Fibroblast of lung (primary cell): ENCODE measurements around the gene RBFOX1. TPM values are rescaled to one million over a fixed set of nuclear protein-coding genes. Genes with fewer than 3 reads are reported as not detected.

Experiments
- DNase-seq, 2 donors: peaks; one replicate each; pipeline versions ENCODE4 v3.0.0 to v3.0.0-alpha.2; 2010; ENCODE audit warnings: low read depth in 2 of 2
- H2AFZ ChIP-seq: 2 replicates; pipeline ENCODE4 v1.5.1; 2012; ENCODE audit warnings: low read length, control low read depth, inconsistent platforms
- H3K27ac ChIP-seq: 2 replicates; pipeline ENCODE4 v1.5.1; 2011; ENCODE audit warnings: low read length, control low read depth; ENCODE audit not compliant: insufficient read depth
- H3K27me3 ChIP-seq: 2 replicates; pipeline ENCODE4 v1.5.1; 2011; ENCODE audit warnings: mild to moderate bottlenecking, low read length; ENCODE audit not compliant: control insufficient read depth, insufficient read depth
- H3K36me3 ChIP-seq: 2 replicates; pipeline ENCODE4 v1.5.1; 2011; ENCODE audit warnings: low read length; ENCODE audit not compliant: control insufficient read depth, insufficient read depth
- H3K4me1 ChIP-seq: 2 replicates; pipeline ENCODE4 v1.5.1; 2011; ENCODE audit warnings: low read length; ENCODE audit not compliant: control insufficient read depth, insufficient read depth; ENCODE audit errors: extremely low read depth
- H3K4me2 ChIP-seq: 2 replicates; pipeline ENCODE4 v1.5.1; 2011; ENCODE audit warnings: low read length, control low read depth; ENCODE audit not compliant: insufficient read depth; ENCODE audit errors: extremely low read depth
- H3K4me3 ChIP-seq, 4 experiments: fragments of 200-600 bp in 1 of 4; sonication (generic) in 1 of 4; replicated peaks in 1 of 4; 2 replicates each; pipeline ENCODE4 v1.5.1; 2011 to 2016; ENCODE audit warnings: low read length in 4 of 4, low read depth in 3 of 4, mild to moderate bottlenecking in 3 of 4, control low read depth in 2 of 4, inconsistent platforms in 1 of 4, mixed read lengths in 1 of 4; ENCODE audit not compliant: insufficient read depth in 1 of 4; ENCODE audit errors: control extremely low read depth in 1 of 4
- H3K79me2 ChIP-seq: 2 replicates; pipeline ENCODE4 v1.5.1; 2012; ENCODE audit warnings: mild to moderate bottlenecking, low read length, inconsistent platforms; ENCODE audit not compliant: control insufficient read depth, insufficient read depth
- H3K9ac ChIP-seq: 2 replicates; pipeline ENCODE4 v1.5.1; 2011; ENCODE audit warnings: mild to moderate bottlenecking, low read length, control low read depth; ENCODE audit not compliant: insufficient read depth
- H3K9me3 ChIP-seq: 2 replicates; pipeline ENCODE4 v1.5.1; 2012; ENCODE audit warnings: low read depth, low read length; ENCODE audit not compliant: control insufficient read depth, insufficient read depth
- H4K20me1 ChIP-seq: 2 replicates; pipeline ENCODE4 v1.5.1; 2011; ENCODE audit warnings: low read length; ENCODE audit not compliant: control insufficient read depth, insufficient read depth; ENCODE audit errors: extremely low read depth
- EZH2 ChIP-seq: IDR thresholded peaks from 2 replicates; pipeline ENCODE4 v1.5.1; 2012; ENCODE audit warnings: low read length, control low read depth, mild to moderate bottlenecking; ENCODE audit errors: missing control alignments
- polyA minus RNA-seq: library from RNA; depleted of rRNA, polyadenylated mRNA; stranded (reverse); fragments of >200 nt; gene quantifications from 2 replicates; pipeline ENCODE4 v1.2.3, GENCODE V29; 2011; ENCODE audit warnings: low replicate concordance
- polyA plus RNA-seq, 2 donors: library from polyadenylated mRNA; depleted of rRNA in 1 of 2; stranded (reverse) in 1 of 2; unstranded in 1 of 2; fragments of >200 nt; gene quantifications; 2 replicates each; pipeline ENCODE4 v1.2.1, GENCODE V29; 2011 to 2012; ENCODE audit warnings: missing spikeins in 1 of 2
- total RNA-seq: library from RNA; depleted of rRNA; stranded (reverse); fragments of >200 nt; gene quantifications from 2 replicates; pipeline ENCODE4 v1.2.1, GENCODE V29; 2014
- TF ChIP-seq, protein P1 (sequence below), 2 donors: IDR thresholded peaks in 1 of 2; conservative IDR thresholded peaks in 1 of 2; 1 replicate in 1 of 2; 2 replicates in 1 of 2; pipeline ENCODE4 v1.5.1; 2011 to 2012; ENCODE audit warnings: low read length in 2 of 2, control low read depth in 1 of 2, inconsistent platforms in 1 of 2, low read depth in 1 of 2, mild to moderate bottlenecking in 1 of 2

Gene RBFOX1
- total RNA-seq (not detected in 2 replicates), polyA plus RNA-seq (not detected in 2 replicates), polyA minus RNA-seq (not detected in 2 replicates)
- not detected in 2 replicates for polyA plus RNA-seq (2012)

DNA sequence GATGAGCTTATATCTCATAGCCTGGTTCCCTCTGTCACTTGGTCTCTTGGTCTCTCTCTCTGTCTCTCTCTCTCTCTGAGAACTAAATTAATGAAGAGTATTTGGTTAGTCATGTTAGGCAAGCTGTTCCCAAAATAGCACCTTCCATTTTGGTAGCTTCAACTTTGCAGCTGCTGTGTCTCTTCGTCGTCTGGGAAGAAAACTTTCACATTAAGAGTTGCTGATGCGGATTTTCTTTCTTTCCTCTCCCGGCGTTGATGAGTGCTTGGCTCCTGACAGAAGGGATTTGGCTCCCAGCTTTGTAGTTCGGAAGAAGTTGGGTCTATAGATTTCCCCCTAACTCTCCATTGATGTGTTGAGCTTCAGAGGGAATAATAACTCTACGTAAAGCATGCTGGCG is at the start of gene RBFOX1:
Gene RBFOX1, plus strand, starts transcription at position 235 of the 400 bp plus-strand sequence.
- Histone ChIP-seq H3K36me3 (no peaks in the 10 kb centered on the region), H3K4me2 (no peak within 1 kb of the TSS), H3K27me3 (no peaks in the 10 kb centered on the region), H3K4me1 (no peaks in the 10 kb centered on the region), H3K9ac (no peak within 1 kb of the TSS), H3K9me3 (no peaks in the 10 kb centered on the region), H3K27ac (no peak within 1 kb of the TSS), H3K79me2 (no peaks in the 10 kb centered on the region), H3K4me3 (no peak within 1 kb of the TSS), H2AFZ (no peak within 1 kb of the TSS), H4K20me1 (no peaks in the 10 kb centered on the region)
- DNase-seq, result no peak
- TF ChIP-seq, protein P1, sequence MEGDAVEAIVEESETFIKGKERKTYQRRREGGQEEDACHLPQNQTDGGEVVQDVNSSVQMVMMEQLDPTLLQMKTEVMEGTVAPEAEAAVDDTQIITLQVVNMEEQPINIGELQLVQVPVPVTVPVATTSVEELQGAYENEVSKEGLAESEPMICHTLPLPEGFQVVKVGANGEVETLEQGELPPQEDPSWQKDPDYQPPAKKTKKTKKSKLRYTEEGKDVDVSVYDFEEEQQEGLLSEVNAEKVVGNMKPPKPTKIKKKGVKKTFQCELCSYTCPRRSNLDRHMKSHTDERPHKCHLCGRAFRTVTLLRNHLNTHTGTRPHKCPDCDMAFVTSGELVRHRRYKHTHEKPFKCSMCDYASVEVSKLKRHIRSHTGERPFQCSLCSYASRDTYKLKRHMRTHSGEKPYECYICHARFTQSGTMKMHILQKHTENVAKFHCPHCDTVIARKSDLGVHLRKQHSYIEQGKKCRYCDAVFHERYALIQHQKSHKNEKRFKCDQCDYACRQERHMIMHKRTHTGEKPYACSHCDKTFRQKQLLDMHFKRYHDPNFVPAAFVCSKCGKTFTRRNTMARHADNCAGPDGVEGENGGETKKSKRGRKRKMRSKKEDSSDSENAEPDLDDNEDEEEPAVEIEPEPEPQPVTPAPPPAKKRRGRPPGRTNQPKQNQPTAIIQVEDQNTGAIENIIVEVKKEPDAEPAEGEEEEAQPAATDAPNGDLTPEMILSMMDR (conservative IDR thresholded peaks at IDR 0.05 in 1 of 2, IDR thresholded peaks at IDR 0.05 in 1 of 2; ENCODE audit: low read depth in 1 of 2, low read length in 2 of 2), result no peak
- TF ChIP-seq EZH2, result no peak

- Histone ChIP-seq H3K9ac (no peak overlapping the region), H3K79me2 (no peaks in the 10 kb centered on the region), H3K27me3 (no peaks in the 10 kb centered on the region), H3K36me3 (no peaks in the 10 kb centered on the region), H3K4me3 (no peak overlapping the region), H3K9me3 (no peaks in the 10 kb centered on the region), H2AFZ (no peak overlapping the region), H3K4me1 (no peaks in the 10 kb centered on the region), H3K27ac (no peak overlapping the region), H3K4me2 (no peak overlapping the region), H4K20me1 (no peaks in the 10 kb centered on the region)
- no peak for TF ChIP-seq EZH2
- TF ChIP-seq, protein P1 (conservative IDR thresholded peaks at IDR 0.05 in 1 of 2, IDR thresholded peaks at IDR 0.05 in 1 of 2; ENCODE audit: low read depth in 1 of 2, low read length in 2 of 2), result no peak
- no peak for DNase-seq
These were observed 47.9 kb upstream of the RBFOX1 start for GRCh38 chr16:7284780-7285179.

DNA sequence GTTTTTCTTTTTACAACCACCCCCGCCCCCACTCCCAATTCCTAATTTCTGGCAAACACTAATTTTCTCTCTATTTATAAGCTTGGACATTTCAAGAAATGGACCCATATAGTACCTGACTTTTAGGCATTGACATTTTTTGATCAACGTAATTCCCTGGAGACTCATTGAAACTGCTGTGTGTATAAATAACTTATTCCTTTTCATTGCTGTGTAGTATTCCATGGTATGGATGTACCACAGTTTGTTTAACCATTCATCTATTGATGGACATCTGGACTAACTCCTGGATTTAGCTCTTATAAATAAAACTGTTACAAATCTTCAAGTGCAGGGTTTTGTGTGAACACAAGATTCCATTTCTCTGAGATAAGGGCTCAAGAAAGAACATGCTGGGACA is 47.1 kb upstream of the RBFOX1 start:
- DNase-seq, result no peak
- no peaks in the 10 kb centered on the region for H3K9me3 ChIP-seq
- H3K79me2 ChIP-seq, result no peaks in the 10 kb centered on the region
- no peaks in the 10 kb centered on the region for H4K20me1 ChIP-seq
- H3K27me3 ChIP-seq, result no peaks in the 10 kb centered on the region
- no peak overlapping the region for H3K4me3 ChIP-seq
- TF ChIP-seq, protein P1 (conservative IDR thresholded peaks at IDR 0.05 in 1 of 2, IDR thresholded peaks at IDR 0.05 in 1 of 2; ENCODE audit: low read depth in 1 of 2, low read length in 2 of 2), result no peak
- no peak for TF ChIP-seq EZH2
- no peak overlapping the region for H3K9ac ChIP-seq
- H2AFZ ChIP-seq, result no peak overlapping the region
- H3K27ac ChIP-seq, result no peak overlapping the region
- H3K4me1 ChIP-seq, result no peaks in the 10 kb centered on the region
- H3K4me2 ChIP-seq, result no peak overlapping the region
- H3K36me3 ChIP-seq, result no peaks in the 10 kb centered on the region
